ENCODE data around the gene RBMXL2.

DNA sequence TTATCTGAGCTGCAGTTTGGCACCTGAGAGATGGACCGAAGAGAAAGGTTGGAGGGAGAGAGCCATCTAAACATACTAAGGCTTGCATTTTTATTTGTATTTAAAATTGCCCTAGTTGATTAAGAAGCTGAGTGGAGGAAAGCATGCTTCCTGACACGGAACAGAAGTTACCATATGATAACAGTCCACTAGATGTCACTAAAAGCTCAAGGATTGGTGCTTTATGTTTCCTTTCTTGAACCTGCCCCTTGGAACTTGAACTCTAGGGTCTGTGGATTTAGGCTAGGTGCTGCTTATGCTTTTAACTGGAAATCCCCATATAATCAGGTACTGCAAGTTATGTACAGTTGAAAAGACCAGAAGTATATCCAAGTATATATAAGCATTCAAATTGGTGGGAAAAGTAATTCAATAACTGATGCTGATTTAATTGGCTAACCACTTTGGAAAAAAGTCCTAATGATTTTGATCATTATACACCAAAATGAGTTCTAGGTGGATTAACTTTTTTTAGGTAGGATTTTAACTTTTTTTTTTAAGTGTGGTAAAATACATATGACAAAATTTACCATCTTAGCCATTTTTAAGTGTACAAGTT lies 9.5 kb downstream of the RBMXL2 start:
- TF ChIP-seq, protein P1, sequence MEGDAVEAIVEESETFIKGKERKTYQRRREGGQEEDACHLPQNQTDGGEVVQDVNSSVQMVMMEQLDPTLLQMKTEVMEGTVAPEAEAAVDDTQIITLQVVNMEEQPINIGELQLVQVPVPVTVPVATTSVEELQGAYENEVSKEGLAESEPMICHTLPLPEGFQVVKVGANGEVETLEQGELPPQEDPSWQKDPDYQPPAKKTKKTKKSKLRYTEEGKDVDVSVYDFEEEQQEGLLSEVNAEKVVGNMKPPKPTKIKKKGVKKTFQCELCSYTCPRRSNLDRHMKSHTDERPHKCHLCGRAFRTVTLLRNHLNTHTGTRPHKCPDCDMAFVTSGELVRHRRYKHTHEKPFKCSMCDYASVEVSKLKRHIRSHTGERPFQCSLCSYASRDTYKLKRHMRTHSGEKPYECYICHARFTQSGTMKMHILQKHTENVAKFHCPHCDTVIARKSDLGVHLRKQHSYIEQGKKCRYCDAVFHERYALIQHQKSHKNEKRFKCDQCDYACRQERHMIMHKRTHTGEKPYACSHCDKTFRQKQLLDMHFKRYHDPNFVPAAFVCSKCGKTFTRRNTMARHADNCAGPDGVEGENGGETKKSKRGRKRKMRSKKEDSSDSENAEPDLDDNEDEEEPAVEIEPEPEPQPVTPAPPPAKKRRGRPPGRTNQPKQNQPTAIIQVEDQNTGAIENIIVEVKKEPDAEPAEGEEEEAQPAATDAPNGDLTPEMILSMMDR (IDR thresholded peaks at IDR 0.05), result peak in 3 of 4 experiments; percentile 37 to 61 (median 38)
- TF ChIP-seq EP300 (IDR thresholded peaks at IDR 0.05) (no peak), POLR2A (IDR thresholded peaks at IDR 0.05) (no peak)

Data from sigmoid colon (tissue), 4 donors.